ENCODE measurements around the gene FRMD4A. TPM values are rescaled to one million over a fixed set of nuclear protein-coding genes. Genes with fewer than 3 reads are reported as not detected.

Gene FRMD4A
- total and polyA plus RNA-seq, 2 experiments from 2014 or later: 5.4 to 10.3 TPM

DNA sequence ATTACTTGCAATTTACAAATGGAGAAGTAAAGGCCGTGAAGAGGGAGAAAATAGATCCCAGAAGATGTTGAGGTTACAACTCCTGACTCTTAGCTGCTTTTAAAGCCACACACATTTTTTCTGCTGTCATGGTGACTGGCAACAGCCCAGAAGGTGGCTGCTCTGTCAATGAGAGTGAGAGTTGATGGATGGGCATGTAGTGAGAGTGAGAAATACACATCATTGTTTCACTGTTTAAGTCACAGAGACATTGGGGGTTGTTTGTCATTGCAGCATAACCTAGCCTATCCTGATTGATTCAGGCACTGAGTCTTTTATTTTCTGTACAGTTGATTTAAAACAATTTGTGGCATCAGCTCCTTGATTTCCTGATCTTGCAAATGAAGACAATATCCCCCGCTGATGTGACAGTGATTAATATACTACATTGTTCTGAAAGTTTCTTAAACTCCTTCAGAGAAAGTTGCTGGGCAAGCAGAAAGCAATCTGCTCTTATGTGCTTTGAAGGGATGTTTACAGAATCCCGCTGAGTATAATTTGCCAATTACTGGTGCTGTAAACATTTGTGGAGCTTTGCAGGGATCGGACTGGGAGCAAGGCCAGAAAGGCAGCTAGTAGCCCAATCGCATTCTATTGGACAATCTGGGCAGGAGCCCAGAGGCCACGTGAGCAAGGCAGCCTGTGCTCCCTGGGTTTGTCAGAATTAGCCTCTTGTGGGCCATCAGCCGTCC lies 514.4 kb downstream of the FRMD4A start:
- Histone ChIP-seq H4K20me1 (ENCODE audit: insufficient read depth, poor library complexity, severe bottlenecking) (no peaks in the 10 kb centered on the region), H3K27ac (no peak overlapping the region), H3K4me3 (no peak overlapping the region), H3K9me3 (ENCODE audit: low read depth) (no peaks in the 10 kb centered on the region), H2AFZ (no peak overlapping the region), H3K9me2 (replicated peaks; ENCODE audit: insufficient read depth) (no peaks in the 10 kb centered on the region), H3K36me3 (replicated peaks; ENCODE audit: insufficient read depth, low read depth) (no peaks in the 10 kb centered on the region), H3K4me2 (no peak overlapping the region), H3K4me1 (ENCODE audit: insufficient read depth) (no peaks in the 10 kb centered on the region), H3K27me3 (no peaks in the 10 kb centered on the region), H3K79me2 (no peaks in the 10 kb centered on the region)
- DNase-seq (ENCODE audit: low spot score): peak; percentile 47
- TF ChIP-seq EZH2phosphoT487 (IDR thresholded peaks at IDR 0.05; ENCODE audit: low read depth, severe bottlenecking, unreplicated experiment) (no peak), EZH2 (IDR thresholded peaks at IDR 0.05; ENCODE audit: borderline replicate concordance) (no peak)
- TF ChIP-seq, protein P1, sequence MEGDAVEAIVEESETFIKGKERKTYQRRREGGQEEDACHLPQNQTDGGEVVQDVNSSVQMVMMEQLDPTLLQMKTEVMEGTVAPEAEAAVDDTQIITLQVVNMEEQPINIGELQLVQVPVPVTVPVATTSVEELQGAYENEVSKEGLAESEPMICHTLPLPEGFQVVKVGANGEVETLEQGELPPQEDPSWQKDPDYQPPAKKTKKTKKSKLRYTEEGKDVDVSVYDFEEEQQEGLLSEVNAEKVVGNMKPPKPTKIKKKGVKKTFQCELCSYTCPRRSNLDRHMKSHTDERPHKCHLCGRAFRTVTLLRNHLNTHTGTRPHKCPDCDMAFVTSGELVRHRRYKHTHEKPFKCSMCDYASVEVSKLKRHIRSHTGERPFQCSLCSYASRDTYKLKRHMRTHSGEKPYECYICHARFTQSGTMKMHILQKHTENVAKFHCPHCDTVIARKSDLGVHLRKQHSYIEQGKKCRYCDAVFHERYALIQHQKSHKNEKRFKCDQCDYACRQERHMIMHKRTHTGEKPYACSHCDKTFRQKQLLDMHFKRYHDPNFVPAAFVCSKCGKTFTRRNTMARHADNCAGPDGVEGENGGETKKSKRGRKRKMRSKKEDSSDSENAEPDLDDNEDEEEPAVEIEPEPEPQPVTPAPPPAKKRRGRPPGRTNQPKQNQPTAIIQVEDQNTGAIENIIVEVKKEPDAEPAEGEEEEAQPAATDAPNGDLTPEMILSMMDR (IDR thresholded peaks at IDR 0.05; ENCODE audit: poor library complexity): no peak
- 60% methylated on average over 7 of the region's 7 CpGs for WGBS (ENCODE audit: low lambda C conversion rate, missing lambda C conversion rate)

DNA sequence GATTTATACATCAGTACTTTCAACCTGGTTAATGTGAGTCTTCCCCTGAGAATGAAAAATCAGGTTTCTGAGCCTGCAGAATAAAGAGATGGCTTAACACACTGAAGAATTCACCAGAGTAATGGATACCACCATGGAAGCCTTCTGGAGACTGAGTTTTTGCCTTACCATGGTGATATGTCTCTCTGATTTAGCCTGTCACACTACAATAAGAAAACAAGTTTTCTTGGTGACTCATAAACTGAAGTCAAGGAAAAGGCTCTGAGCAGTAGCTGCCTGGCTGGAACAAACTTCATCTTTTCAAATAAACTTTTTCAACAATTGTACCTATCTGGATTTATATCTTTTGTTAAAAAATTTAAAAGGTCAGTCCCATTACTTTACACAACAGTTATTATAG lies 515.0 kb downstream of the FRMD4A start:
- DNase-seq (ENCODE audit: low spot score): no peak

GRCh38 chr10:13813550-13813949 lies 517.2 kb downstream of the FRMD4A start:
- no peaks in the 10 kb centered on the region for H3K27me3 ChIP-seq
- DNase-seq (ENCODE audit: low spot score): no peak
- H2AFZ ChIP-seq: no peak overlapping the region
- H3K79me2 ChIP-seq: no peaks in the 10 kb centered on the region
- no peaks in the 10 kb centered on the region for H3K36me3 ChIP-seq (replicated peaks; ENCODE audit: insufficient read depth, low read depth)
- WGBS (ENCODE audit: low lambda C conversion rate, missing lambda C conversion rate): 89% methylated on average over 5 of the region's 5 CpGs
- H3K27ac ChIP-seq: no peak overlapping the region
- no peak overlapping the region for H3K4me3 ChIP-seq
- TF ChIP-seq EZH2phosphoT487 (IDR thresholded peaks at IDR 0.05; ENCODE audit: low read depth, severe bottlenecking, unreplicated experiment) (no peak), EZH2 (IDR thresholded peaks at IDR 0.05; ENCODE audit: borderline replicate concordance) (no peak)
- TF ChIP-seq, protein P1 (IDR thresholded peaks at IDR 0.05; ENCODE audit: poor library complexity): no peak
- H3K4me2 ChIP-seq: no peak overlapping the region
- H3K9me2 ChIP-seq (replicated peaks; ENCODE audit: insufficient read depth): no peaks in the 10 kb centered on the region
- H3K9me3 ChIP-seq (ENCODE audit: low read depth): no peaks in the 10 kb centered on the region
- H4K20me1 ChIP-seq (ENCODE audit: insufficient read depth, poor library complexity, severe bottlenecking): no peaks in the 10 kb centered on the region
- peaks cover 13% of the 10 kb centered on the region for H3K4me1 ChIP-seq (ENCODE audit: insufficient read depth)

More for the DNA sequence above, 515.0 kb downstream of the FRMD4A start:
- no peak overlapping the region for H3K4me2 ChIP-seq
- H3K9me3 ChIP-seq (ENCODE audit: low read depth): no peaks in the 10 kb centered on the region
- no peaks in the 10 kb centered on the region for H3K27me3 ChIP-seq
- no peak overlapping the region for H3K27ac ChIP-seq
- H3K79me2 ChIP-seq: no peaks in the 10 kb centered on the region
- no peaks in the 10 kb centered on the region for H3K36me3 ChIP-seq (replicated peaks; ENCODE audit: insufficient read depth, low read depth)
- H2AFZ ChIP-seq: no peak overlapping the region
- H4K20me1 ChIP-seq (ENCODE audit: insufficient read depth, poor library complexity, severe bottlenecking): no peaks in the 10 kb centered on the region
- H3K4me3 ChIP-seq: no peak overlapping the region
- TF ChIP-seq, protein P1 (IDR thresholded peaks at IDR 0.05; ENCODE audit: poor library complexity): no peak
- no peak for TF ChIP-seq EZH2 (IDR thresholded peaks at IDR 0.05; ENCODE audit: borderline replicate concordance)
- TF ChIP-seq EZH2phosphoT487 (IDR thresholded peaks at IDR 0.05; ENCODE audit: low read depth, severe bottlenecking, unreplicated experiment): no peak
- H3K9me2 ChIP-seq (replicated peaks; ENCODE audit: insufficient read depth): no peaks in the 10 kb centered on the region
- H3K4me1 ChIP-seq (ENCODE audit: insufficient read depth): no peaks in the 10 kb centered on the region

Measured in hepatocyte (in vitro differentiated cells).